Fibroblast of the conjunctiva (primary cell): ENCODE results near the gene PNPT1.
A peak's percentile ranks its signal among the peaks of the same experiment; 100 is the strongest.

Source experiments
- DNase-seq: peaks from one replicate; pipeline ENCODE4 v3.0.0-alpha.2; 2010; ENCODE audit warnings: low read depth

Gene PNPT1

DNA sequence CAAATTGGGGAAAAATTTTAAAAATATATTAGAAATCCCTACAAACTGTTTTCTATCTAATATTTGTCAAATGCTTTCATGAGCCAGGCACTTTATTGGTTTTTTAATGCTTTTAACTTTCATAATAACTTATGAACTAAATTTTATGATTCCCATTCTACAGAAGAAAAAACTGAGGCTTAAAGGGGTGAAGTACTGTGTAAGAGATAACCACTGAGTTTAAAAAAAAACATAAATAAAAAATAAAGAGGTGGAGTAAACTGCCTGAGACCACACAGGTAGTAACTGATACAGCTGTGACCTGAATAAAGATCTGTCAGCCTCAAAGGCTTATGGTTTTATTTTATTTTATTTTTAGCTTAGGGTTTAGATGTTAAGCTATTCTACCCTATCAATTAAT lies 24.7 kb downstream of the PNPT1 start:
- DNase-seq, result no peak

DNA sequence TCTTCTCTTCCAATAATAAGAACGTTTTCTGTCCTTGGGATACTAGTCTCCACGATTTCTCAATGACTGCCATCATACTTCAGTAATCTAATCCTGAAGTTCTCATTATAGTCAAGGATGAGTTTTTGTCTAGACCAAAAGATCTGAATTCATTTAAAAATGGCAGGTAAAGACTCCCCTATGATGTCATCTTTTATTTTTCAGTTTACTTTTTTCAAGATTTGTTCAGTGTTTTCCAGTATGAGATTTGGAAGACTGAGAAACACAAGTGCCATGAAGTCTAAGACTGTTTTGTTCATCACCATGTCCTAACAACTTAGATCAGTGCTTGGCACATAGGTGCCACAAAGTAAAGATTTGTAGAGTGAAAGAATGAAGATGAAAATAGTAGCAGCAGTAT lies 40.4 kb downstream of the PNPT1 start:
- DNase-seq, result no peak

DNA sequence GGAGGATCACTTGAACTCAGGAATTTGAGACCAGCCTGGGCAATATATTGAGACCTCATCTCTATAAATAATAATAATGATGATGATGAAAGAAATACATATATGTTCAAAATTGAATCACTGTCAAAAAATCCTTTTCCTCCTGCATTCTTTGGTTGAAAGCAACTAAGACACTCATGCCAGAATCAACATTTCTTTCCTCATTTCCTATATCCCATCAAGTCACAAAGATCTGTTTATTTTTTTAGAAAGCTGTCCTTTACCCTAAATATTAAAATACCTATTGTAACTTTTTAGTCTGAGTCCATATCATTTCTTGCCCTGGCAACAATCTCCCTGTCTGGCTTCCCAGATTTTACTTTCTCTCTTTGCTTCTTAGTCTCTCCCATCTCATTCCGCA lies 44.4 kb downstream of the PNPT1 start:
- no peak for DNase-seq

DNA sequence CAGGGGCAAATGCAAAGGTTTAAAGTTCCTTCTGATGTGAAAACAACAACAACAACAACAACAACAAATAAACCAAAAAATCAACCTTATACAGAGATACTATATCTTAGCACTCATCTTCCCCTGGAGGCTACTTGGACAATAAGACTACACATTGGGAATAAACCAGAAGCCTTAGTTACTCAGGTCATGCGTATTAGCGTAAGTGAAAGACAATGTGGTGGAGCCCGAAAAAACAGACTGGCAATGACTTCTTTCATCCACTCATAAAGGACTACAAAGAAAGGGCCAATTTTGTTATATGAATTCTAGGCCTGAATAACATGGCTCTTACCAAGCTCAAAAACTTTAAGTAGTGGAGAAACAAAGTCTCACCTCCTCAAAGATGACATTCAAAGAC lies 56.8 kb downstream of the PNPT1 start:
- DNase-seq, result no peak

DNA sequence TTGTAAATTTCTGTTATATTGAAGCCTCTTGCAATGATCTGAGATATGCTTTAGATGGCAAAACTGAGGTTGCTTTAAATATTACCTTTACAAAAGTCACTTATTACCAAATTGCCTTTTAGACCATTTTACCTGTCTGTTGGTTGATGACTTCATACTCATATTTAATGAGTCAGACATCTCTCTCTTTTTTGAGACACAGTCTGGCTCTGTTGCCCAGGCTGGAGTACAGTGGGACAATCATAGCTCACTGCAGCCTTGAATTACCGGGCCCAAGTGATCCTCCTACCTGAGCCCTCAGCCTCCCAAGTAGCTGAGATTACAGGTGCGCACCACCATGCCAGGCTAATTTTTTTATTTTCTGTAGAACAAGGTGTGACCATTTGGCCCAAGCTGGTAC lies 64.7 kb downstream of the PNPT1 start:
- no peak for DNase-seq

DNA sequence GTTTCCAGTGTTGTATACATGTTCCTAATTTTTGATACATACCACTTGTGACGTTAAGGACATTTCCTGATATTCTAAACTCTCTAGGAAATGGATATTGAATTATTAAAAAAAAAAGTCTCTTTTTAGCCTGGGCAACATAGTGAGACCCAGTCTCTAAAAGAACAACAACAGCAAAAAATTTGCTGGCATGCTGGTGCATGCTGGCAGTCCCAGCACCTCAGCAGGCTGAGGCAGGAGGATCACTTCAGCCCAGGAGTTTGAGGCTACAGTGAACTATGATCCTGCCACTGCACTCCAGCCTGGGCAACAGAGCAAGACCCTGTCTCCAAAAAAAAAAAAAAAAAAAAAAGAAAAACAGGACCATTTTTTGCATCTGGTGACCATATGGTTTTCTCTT lies 65.7 kb downstream of the PNPT1 start:
- DNase-seq, result no peak

DNA sequence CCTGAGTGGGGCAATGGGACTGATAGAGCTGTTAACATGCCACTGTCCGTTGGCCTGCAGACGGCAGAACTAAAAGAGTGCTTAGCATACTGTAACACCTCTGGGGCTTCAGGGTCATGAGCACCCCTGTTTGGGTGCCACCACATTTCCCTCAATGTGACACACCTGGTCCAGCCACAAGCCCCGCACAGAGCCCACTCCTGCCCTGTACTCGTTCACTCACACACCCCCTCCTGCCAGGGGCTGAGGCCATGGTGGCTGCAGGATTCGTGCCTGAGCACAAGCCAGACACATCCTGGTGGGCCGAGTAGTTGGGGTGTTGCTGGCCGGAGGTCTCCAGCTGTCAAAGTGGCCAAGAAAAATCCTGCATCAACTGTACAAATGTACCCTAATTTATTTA lies 71.8 kb downstream of the PNPT1 start:
- no peak for DNase-seq

DNA sequence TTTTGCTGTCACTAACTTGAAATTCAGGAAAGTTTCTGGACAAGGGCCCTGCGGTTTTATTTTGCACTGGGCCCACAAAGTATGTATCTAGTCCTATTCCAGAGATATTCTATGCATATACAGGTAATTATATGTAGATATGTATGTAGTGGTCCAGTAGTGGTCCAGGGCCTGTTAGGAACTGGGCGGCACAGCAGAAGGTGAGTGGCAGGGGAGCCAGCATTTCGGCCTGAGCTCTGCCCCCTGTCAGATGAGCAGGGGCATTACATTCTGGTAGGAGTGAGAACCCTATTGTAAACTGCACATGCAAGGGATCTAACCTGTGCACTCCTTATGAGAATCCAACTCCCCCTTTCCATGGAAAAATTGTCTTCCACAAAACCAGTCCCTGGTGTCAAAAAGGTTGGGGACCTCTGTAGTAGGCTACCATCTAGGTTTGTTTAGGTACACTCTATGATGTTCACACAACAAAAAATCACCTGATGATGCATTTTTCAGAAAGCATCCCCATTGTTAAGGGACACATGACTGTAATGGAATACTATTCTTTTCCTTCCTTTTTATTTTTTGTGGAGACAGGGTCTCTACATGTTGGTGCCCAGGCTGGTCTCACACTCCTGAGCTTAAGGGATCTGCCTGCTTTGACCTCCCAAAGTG lies 73.4 kb downstream of the PNPT1 start:
- no peak for DNase-seq

DNA sequence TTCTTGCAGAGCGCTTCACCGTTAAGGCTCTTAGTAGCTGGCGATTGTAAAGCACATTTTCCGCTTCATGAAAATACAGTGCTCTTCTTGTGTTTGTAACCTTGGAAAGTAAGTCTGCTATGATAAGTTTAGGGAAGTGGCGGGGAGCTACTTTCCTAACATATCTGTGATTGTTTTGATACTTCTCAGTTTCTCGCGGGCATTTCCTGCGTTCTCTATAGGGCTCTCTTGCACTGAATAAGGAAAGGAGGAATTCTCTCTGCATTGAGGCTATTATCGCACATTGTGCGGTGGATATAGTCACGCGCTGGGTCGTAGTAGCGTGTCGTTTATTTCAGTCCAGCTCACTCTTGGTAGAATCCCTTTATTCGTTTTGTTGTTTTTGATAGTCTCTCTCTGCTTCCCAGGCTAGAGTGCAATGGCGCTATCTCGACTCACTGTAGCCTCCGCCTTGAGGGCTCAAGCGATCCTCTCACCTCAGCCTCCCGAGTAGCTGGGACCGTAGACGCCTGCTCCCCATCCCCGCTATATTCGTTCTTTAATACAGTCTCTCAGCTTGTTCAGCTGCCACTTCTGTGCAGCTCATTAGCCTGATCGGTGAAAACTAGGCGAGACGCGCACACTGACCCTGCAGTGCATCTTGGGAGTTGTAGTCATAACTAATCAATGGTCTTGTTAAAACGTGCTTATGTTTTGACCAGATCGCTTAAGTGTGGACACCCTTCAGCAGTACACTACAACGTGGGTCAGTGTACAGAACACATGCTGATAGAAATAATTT lies 75.2 kb downstream of the PNPT1 start:
- DNase-seq, result peak; percentile 36

DNA sequence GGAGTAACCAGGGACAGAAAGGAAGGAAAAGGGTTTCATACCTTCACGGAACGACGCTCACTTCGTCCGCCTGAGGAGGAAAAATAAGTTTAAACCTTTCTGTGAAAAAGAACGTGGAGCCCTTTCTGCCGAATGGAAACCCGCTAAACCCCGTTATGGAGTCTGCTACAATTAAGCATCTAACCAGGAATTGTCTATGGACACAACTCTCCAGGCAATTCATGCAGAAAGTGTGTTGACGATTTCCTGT lies 75.7 kb downstream of the PNPT1 start:
- no peak for DNase-seq

DNA sequence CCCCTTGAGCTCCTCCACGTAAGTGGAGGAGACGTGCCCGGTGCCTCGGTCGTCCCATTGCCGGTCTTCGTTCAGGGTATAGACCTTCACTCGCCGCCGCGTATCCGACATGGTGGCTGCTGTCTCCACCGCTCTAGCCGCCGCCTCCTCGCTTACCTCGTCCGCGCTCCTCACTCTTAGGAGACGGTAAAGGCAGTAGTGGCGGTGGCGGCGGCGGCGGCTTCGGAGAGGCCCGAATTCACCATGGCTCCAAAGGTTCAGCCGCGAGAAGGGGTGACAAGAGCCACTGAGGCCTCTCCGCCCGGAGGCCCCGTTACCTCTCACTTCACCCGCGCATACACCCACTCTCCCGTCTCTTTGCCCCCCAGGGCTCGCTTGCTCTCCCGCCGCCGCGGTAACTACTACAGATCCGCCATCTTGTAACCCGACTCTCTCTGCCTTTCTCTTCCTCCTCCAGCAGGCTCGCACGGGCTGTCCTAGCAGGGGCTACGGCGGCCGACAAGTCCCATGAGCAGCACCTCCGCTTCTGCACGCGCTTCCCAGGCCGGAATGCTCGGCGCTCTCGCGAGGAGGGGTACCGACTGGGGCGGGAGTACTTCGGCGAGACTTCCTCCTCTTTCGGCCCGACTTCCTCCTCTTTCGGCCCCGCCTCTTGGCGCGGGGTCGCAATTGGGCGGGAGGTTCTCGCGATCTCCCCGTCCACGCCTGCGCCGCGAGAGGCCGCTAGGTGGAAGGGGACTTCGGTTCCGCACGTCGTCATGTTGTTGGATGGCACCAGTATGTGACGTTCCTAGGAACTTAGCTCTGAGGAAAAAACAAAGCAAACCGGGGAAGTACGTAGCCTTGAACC lies 76.2 kb downstream of the PNPT1 start, which contains the start of gene PPP4R3B:
Gene PPP4R3B, minus strand, starts transcription at position 448 of the 850 bp plus-strand sequence. Its CDS starts 337 bp downstream, at position 111.
- DNase-seq, result peak; percentile 99

DNA sequence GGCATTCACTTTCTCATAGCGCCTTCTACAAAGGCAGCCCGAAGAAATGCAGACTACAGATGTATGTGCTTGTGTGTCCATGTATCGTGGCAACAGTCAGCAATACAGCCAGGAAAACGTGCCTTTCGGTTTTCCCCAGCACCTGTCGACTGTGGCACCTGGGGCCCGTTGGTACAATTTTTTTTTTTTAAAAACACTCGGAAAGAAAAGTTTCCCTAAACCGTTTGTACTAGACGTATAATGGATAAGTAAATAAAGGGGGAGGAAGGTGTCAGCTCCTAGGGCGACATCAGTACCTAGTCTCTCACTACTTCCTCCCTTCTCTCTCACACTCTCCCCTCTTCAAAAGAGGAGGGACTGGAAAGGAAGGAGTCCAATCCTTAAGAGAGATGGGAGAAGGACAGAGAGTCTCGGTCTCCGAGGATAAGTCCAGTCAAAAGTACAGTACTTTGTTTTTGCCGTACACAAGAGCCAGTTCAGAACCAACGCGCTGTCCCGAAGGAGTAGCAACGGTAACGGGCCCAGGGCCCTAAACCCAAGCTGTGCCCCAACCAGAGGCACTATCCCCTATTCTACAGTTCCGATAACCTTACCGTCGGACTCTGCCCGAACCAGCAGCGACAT lies 77.0 kb downstream of the PNPT1 start:
- peak; percentile 64 for DNase-seq

DNA sequence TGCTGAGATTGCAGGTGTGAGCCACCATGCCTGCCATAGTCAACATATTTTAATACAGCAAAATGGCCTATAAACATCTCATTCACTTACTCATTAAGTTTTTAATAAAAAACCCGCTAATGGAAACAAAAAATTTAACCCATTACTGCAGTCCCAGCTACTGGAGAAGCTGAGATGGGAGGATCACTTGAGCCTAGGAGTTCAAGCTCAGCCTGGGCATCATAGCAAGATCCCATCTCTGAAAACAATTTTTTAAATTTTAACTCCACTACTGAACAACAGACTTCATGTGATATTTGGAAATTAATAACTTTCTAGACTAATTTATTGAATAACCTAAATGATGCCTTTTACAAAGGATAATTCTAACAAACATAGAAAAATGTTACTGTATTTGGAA lies 81.6 kb downstream of the PNPT1 start:
- no peak for DNase-seq

DNA sequence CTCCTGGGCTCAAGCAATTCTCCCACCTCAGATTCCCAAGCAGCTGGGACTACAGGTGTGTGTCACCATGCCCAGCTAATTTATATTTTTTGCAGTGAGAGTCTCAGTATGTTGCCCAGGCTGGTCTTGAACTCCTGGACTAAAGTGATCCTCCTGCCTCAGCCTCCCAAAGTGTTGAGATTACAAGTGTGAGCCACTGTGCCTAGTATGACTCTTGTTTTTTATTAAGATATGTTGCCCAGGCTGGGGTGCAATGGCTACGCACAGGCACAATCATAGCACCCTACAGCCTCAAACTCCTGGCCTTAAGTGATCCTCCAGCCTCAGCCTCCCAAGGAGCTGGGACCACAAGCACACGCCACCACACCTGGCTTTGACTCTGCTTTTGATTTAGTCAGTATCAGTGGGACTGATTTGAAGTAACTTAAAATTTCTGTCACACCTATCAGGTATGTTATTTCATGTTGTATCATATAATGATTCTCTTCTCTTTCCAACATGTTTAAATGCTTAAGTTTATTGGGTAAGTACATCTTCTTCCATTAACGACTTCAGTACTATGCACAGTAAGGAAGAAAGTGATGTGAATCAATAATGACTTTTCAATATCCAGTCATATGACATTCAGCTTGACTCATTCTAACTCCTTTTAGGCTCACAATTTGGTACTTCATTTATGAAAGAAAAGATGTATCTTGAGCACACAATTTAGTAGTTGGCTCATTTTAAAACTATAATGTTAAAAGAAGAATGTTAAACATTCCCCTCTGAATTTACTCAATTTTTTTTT lies 82.5 kb downstream of the PNPT1 start:
- no peak for DNase-seq

DNA sequence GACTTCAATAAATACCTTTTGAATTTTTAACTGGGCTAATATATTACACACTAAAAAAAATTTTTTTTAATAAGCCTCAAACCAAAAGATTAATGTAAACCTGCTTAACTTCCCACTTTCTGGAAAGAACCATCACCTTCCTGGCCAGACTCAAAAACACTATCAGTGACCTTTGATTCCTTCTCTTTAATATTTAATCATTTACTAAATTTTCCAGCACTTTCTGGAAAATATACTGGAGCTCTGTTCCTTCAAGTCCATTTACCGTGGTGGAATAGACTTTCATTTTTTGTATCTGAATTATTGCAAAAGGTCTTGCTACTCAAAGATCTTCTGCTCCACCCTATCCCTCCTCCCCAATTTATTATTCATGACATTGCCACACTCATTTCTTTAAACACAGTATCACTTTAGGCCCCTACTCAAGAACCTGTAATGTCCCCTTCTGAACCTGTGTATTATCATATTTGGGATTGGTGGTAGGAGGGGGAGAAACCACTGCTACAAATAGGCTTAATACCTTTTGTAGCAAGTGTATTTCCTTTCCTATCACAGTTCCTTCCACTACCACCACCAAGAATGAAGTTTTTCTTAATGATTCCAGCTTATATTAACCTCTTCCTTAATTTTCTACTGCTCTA lies 83.6 kb downstream of the PNPT1 start:
- DNase-seq, result no peak

DNA sequence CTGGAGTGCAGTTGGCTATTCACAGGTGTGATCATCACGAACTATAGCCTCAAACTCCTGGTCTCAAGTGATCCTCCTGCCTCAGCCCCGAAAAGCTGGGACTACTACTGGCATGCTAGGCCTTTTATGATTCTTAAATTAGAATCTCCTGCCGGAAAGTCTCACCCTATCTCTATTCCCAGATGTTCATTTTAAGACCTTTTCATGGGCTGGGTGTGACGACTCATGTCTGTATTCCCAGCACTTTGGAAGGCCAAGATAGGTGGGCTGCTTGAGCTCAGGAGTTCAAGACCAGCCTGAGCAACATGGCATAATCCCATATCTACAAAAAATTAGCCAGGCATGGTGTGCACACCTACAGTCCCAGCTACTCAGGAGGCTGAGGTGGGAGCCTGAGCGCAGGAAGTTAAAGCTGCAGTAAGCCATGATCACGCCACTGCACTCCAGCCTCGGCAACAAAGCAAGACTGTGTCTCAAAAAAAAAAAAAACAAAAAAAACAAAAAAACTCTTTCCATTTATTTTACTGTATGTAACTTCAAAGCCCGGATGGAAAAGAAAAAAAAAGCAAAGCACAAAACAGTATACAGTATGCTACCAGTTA lies 84.3 kb downstream of the PNPT1 start:
- no peak for DNase-seq

DNA sequence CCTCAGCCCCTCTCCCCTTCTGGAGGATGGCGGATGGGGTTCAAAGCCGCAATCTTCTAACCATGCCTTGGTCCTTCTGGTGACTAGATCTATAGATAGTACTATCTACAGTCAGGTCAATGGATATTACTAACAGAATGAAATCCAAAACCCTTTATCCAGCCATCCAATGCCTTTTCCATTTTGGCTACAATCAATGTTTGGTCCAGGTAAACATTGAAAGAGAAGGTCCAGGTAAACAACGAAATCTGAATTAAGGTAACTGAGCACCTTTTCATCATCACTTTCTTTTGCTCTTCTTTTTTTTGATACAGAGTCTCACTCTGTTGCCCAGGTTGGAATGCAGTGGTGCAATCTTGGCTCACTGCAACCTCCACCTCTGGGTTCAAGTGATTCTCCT lies 85.9 kb downstream of the PNPT1 start:
- no peak for DNase-seq

DNA sequence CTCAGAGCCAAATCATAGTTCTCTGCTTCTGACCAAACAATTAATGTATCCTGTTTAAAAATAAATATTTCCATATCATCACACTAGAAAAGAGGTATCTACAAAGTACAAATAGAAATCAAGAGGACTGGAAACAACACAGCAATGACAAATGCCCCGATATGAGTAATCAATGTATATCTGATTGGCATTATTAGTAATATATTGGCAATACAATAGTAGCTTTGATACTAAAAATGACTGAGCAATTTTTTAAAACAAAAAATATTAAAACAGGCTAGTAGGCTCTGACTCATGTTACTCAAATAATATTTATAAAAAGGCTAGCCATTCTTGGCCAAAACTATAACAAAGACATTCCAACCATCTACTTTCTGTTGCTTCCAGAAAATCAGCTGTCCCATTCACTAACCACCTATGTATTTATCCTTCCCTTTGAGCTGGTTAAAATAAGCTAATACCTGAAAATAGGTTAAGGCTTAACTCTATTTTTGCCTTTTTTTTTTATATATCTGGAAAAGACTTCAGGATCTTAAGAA lies 89.5 kb downstream of the PNPT1 start:
- DNase-seq, result no peak

DNA sequence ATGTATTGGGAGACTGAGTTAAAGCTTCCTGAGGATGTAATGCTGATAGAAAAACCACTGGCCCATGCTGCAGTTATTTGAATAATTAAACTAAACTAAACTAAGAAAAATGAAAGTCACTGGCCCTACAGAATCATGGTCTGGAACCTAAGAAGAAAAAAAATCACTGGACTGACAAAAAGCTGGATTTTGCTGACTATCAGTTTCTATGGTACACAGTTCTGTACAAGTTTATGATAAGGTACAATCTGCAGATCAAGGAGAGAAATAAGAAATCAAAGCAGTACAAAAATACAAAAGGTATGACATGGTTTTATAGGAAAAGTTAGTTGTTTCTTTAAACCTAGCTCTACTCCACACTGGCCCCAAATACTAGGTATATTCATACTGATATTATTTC lies 91.8 kb downstream of the PNPT1 start:
- no peak for DNase-seq

DNA sequence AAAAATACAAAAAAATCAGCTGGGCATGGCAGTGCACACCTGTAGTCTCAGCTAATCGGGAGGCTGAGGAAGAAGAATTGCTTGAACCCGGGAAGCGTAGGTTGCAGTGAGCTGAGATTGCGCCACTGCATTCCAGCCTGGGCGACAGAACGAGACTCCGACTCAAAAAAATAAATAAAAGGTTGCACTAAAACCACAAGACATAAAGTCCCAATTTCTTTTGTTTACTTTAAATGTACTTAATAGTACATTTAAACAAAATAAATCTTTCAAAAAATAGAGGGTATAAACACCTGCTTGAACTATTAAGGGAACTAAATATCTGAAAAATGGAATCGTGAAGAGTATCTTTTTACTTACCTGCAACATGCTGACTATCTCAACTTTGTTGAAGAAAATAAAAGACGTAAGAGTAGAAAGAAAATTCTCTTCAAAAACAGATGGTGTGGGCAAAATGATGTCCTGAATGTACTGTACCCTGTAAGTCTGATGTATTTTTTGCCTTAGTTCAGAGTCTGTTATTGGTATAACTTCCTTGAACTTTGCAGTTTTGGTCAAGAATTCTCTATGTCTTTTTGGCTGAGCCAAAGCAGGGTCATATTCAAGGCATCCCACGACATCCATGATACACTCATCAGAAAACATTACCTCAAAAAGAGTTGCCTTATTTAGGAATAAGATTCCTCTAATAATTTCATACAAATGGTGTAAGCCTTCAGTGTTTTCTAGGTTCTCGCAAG lies 95.4 kb downstream of the PNPT1 start:
- no peak for DNase-seq
